CD4-positive, alpha-beta T cell treated with Interleukin-10 for 1 hour (primary cell): ENCODE data around the gene ARL6IP5.
A peak's percentile ranks its signal among the peaks of the same experiment; 100 is the strongest.

Experiments used
- DNase-seq: peaks from one replicate; pipeline ENCODE4 v3.0.0-alpha.2; 2020

ARL6IP5 gene, protein sequence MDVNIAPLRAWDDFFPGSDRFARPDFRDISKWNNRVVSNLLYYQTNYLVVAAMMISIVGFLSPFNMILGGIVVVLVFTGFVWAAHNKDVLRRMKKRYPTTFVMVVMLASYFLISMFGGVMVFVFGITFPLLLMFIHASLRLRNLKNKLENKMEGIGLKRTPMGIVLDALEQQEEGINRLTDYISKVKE

DNA sequence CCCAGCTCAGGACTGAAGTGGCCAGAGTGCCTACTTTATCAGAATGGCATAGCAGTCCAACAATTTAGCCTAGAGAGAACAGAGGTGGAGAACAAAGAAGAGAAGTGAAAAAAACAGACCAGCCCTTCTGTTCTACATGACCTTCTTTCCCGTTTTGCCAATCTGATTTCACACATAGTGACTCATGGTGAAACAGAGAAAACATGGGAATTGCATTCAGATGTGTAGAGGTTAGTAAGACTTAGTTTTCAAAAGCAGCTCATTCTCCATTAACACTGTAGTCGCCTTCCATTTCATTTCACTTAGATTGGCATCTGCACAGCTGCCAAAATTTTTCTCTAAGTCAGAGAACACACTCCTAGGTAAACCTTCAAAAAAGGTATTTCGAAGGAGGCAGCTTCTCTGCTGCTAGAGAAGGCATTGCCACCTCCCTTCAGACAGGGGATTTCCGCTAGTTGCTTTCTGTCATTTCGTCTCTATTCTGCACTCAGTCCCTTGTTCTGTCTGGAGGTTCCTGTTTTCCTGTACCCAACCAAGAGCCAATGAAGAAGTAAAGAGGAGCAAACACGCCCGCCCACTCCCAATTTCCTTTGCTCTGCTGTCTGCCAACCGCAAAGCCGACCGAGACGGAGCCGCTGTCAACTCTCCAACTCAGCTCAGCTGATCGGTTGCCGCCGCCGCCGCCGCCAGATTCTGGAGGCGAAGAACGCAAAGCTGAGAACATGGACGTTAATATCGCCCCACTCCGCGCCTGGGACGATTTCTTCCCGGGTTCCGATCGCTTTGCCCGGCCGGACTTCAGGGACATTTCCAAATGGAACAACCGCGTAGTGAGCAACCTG lies at the start of gene ARL6IP5:
TSS of gene ARL6IP5 (plus strand) at position 612 of the 842 bp plus-strand sequence. CDS start at position 723, 111 bp downstream.
- peak; percentile 93 for DNase-seq

DNA sequence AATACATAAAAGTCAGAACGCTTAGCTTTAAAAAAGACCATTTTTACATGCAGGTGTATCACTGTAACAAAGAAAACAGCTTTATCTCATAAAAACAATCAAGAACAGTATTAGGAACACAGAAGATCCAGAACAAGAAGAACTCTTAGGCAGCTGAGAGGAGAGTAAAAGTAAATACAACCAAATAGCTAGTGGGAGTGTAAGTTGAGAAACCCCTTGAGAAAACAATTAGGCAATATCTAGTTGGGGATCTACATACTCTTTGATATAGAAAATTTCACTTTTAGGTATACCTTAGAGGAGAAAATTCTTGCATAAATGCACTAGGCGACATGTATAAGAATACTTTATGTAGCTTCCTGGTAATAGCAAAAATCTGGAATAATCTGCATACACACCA lies 40.1 kb upstream of the ARL6IP5 start:
- DNase-seq, result no peak

- DNase-seq, result no peak
Measured at GRCh38 chr3:69048990-69049389, 35.7 kb upstream of the ARL6IP5 start.

- peak; percentile 98 for DNase-seq
Measured at GRCh38 chr3:69051756-69052471, 32.8 kb upstream of the ARL6IP5 start, which contains the start of gene TMF1. TMF1 (minus strand) TSS chr3:69052333; CDS start chr3:69052086, 247 bp downstream.

DNA sequence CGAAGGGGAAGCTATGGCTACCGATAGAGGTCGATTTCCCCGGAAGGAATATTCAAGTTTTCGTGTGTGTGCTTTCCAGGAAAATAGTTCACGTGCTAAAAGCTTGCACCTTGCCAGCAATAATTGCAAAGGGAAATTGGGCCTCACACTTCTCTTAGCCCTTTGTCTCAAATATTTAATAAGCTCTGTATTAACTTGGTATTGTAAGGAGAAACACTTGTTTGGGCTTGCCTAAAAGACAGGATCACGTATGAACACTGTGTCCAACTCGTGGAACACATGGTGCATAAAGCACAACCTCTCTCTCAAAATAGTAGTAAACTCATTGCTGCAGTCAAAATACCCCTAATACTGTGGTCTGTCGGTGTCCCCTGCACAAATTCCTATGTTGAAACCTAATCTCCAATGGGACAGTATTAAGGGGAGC lies 32.3 kb upstream of the ARL6IP5 start:
- DNase-seq, result no peak

DNA sequence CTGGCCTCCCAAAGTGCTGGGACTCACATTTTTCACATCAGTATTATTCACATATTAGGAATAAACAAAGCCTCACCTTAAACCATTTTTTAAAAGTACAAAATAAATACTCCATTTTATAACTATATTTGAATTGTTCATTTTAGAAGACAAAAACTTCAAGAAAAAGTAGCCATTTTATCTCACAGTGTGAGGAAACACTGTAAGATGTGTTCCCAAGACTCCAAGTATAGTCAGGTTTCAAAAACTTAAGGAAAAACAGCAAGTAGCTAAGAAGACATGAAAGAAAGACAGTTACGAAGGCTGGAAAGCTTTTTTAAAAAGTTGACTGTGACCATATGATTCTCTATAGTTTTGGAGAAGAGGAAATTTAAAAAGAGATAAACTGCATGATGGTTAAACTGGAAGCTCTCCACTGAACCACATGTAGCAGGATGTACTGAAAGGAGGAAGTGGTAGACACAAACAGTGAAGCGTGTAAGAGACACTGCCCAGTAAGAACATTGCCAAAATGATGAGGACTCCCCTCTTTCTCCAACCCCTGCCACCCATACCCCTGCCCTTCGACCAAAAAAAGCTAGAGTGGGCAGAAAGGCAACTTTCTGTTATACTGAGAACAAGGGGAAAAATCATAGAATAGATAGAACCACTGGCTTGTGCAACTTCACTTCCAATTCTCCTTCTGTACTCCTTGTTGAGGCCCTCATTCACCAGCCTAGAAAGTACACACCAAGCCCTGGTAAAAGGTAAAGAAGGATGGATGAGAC lies 26.4 kb upstream of the ARL6IP5 start:
- peak; percentile 48 for DNase-seq

- no peak for DNase-seq
Measured at GRCh38 chr3:69058947-69059224, 25.9 kb upstream of the ARL6IP5 start.

GRCh38 chr3:69059688-69060087 lies 25.0 kb upstream of the ARL6IP5 start:
- DNase-seq, result no peak

DNA sequence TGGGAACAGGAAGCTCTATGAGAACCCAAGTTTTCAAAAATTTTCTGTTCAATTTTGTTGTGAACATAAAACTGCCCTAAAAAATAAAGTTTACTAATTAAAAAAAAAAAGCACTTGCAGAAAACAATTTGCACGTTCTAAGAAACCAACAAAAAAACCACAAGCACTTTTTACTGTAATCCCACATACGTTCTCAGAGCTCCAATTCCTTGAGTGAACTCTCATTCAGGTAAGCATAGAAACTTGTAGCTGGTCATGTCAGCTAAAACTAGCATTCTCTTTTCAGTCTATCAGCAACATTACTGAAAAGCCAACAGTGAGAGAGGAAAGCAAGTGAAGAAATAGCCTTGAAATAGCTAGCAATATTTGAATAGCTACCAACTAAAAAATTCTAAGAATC lies 21.1 kb upstream of the ARL6IP5 start:
- DNase-seq, result peak; percentile 39

GRCh38 chr3:69065318-69065964 lies 19.3 kb upstream of the ARL6IP5 start:
- DNase-seq, result peak; percentile 56

DNA sequence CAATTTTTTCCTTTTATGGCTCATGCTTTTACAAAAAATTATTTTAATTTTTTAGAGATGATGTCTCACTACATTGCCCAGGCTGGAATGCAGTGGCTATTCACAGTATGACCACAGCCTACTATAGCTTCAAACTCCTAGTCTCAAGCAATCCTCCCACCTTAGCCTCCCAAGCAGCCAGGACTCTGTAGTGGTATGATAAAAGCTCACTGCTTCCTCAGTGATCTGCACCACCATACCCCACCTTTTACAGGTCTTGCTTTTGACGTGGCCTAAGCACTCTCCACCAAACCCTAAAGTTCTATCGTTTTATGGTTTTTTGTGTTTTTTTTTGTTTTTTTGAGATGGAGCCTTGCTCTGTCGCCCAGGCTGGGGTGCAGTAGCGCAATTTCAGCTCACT lies 18.6 kb upstream of the ARL6IP5 start:
- no peak for DNase-seq

- DNase-seq, result no peak
Measured at GRCh38 chr3:69072928-69073327, 11.8 kb upstream of the ARL6IP5 start.

DNA sequence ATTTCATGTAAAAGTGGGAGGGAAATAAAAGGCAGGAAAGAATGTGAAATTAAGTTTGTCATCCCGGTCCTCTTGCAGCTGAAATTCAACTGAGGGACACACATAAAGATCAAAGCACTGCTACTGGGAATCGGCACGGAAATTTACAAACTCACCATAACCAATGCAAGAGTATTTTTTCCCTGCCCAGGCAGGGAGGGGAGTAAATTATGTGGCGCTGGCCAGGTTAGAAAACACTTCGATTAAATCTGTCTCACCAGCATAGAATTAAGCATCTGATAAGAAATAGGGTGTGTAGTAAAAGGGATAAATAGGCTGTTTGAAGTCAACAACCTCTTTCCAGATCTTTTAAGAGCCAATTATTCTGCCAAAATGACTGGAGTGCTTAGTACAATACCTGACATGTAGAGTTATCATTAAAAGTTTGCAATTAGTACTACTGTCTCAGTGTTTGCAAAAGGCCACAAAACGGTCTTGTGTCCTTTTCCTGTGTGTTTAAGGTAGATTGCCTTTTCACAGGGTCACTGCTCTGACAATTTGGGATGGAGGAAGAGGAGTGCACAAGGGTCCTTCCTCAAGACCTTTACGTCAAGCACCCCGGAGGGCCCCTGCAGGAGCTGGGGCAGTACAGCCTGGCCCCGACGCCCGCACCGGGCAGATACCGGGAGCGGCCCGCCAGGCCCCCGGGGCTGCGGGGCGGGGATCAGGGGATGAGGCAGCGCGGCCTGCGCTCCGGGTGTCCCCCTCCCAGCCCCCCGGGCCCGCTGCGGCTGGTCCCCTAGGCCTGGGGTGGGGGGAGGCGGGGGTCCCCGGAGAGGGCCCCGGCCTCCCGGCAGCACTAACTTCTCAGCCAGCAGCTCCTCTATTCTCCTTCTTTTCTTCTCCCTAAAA lies 5.2 kb upstream of the ARL6IP5 start:
- DNase-seq, result no peak

- peak; percentile 92 for DNase-seq
Measured at GRCh38 chr3:69080233-69080920, 4.4 kb upstream of the ARL6IP5 start, which contains the start of gene UBA3. UBA3 (minus strand) TSS chr3:69080365; CDS start chr3:69080353, 12 bp downstream.

GRCh38 chr3:69081583-69082262 lies 3.0 kb upstream of the ARL6IP5 start:
- DNase-seq, result no peak

- no peak for DNase-seq
Measured at GRCh38 chr3:69082361-69082760, 2.4 kb upstream of the ARL6IP5 start.

DNA sequence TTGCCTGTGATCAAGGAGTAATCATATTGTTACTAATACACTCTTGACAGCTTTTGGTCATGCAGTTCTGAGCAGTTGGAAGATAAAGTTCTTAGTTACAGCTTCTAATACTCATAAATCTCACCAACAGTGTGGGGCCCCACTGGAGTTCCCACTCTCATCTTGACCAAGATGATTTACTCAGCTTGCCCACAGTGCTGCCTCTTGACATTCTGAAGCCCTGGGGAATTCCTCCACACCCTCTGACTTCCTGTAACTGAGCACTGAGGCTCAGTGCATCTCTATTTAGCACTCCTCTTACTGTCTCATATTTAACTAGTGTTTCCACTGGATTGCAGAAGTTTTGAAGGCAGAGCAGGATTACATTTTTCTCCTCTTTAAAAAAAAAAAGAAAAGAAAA lies 1.9 kb upstream of the ARL6IP5 start:
- DNase-seq, result peak; percentile 87

DNA sequence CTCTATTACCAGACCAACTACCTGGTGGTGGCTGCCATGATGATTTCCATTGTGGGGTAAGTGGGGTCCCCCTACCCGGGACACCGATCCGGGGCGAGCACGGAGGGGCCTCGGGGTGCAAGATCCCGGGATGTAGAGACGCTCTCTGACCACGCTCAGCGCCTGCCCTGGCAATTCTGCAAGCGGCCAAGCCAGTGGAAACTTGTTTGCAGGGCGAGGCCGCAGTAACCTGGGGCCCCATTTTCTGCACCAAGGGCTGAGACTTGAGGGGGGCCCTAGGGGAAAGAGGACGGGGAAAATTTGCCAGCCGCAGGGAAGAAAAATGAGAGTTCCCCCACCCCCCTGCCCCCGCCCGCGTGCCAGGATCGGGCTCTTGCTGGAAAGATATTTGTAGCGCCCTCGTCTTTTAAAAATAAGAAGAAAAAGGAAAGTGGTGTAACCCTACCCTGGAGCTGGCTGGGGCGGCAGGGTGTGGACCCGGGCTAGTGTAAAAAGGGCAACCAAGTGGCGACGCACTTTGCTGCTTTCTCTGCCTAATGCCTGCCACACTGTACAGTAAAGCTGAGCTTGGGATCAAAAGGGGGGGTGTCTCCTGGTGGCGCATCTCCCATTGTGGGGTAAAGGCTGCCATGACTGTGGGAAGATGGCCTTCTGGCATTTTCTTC lies 563 bp downstream of the ARL6IP5 start:
- peak; percentile 28 for DNase-seq
